BJ (cell line): ENCODE data around the gene NENF. TPM values are rescaled to one million over a fixed set of nuclear protein-coding genes. Genes with fewer than 3 reads are reported as not detected.
"Not testable (repeated sequence)": the region's sequence is repeated elsewhere in the genome, so short reads cannot be mapped to it uniquely, and the experiment has no call there.

Experiments
- CTCF ChIA-PET: fragments of 350-600 bp; formaldehyde crosslinking; extraction: SDS; loops from one replicate; lab custom pipeline; 2021; ENCODE audit warnings: antibody characterized with exemption, inconsistent platforms; lab: Yijun Ruan, JAX
- POLR2A ChIA-PET: fragments of 300-600 bp; sonication (Branson Sonifier 250); formaldehyde crosslinking; extraction: SDS; loops from one replicate; lab custom pipeline; 2021; ENCODE audit warnings: antibody characterized with exemption; lab: Charles Lee
- DNase-seq: peaks from one replicate; pipeline ENCODE4 v3.0.0-alpha.2; 2011; ENCODE audit warnings: low read depth
- H3K27me3 ChIP-seq: 2 replicates; pipeline ENCODE4 v1.6.0; 2011; ENCODE audit warnings: low read length; ENCODE audit not compliant: control insufficient read depth, insufficient read depth
- H3K36me3 ChIP-seq: 2 replicates; pipeline ENCODE4 v1.5.1; 2011; ENCODE audit warnings: low read length; ENCODE audit not compliant: control insufficient read depth, insufficient read depth
- H3K4me3 ChIP-seq: 2 replicates; pipeline ENCODE4 v1.5.1; 2011; ENCODE audit warnings: low read depth, mild to moderate bottlenecking, control low read depth, low read length
- polyA plus RNA-seq: library from polyadenylated mRNA; depleted of rRNA; stranded (reverse); fragments of >200 nt; gene quantifications from 2 replicates; pipeline ENCODE4 v1.2.3, GENCODE V29; 2011
- TF ChIP-seq, protein P1 (sequence below): IDR thresholded peaks from 2 replicates; pipeline ENCODE4 v1.5.1; 2011; ENCODE audit warnings: low read depth, mild to moderate bottlenecking, control low read depth, inconsistent platforms, low read length, moderate library complexity; ENCODE audit not compliant: insufficient read depth

The NENF gene
- polyA plus RNA-seq, 1 experiment: 85.6 TPM

DNA sequence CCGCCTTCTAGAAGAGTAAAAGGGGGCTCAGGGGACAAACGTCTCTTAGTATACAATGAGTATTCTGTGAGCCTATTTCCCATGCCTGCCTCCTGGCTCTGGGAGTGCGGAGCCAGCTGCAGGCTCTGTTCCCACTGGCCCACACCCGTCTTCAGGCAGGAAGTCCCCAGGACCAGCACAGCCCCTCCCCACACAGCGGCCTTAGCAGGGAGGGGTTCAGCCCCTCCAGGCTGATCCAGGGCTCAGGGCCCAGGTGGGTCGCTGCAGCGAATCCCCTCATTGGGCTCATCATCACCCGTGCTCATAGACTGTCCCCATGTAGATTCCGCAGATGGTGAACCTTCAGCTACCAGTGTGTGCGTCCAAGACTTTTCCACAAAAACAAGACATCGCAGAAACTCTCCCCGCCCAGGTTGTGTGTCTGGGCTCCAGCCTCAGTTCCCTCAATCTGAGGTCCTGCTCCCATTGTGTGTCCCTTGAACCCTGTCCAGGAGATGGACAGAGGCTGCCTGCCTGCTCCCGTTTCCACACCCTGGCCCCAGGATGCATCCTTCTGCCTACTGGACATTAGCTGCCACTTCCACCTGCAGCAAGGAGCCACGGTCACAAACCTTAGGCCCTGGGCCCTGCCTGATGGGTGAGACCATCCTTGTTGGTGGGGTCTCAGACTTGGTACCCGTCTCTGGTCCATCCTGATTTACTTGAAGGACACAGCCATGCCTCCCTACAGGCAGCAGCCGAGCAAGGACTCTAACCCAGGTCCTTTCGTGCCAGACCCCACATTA lies 39.4 kb downstream of the NENF start:
- ChIA-PET POLR2A (no interaction called here), CTCF (no interaction called here)
- no peak for DNase-seq
- H3K36me3 ChIP-seq: no peaks in the 10 kb centered on the region
- no peak overlapping the region for H3K4me3 ChIP-seq
- no peaks in the 10 kb centered on the region for H3K27me3 ChIP-seq
- TF ChIP-seq, protein P1, sequence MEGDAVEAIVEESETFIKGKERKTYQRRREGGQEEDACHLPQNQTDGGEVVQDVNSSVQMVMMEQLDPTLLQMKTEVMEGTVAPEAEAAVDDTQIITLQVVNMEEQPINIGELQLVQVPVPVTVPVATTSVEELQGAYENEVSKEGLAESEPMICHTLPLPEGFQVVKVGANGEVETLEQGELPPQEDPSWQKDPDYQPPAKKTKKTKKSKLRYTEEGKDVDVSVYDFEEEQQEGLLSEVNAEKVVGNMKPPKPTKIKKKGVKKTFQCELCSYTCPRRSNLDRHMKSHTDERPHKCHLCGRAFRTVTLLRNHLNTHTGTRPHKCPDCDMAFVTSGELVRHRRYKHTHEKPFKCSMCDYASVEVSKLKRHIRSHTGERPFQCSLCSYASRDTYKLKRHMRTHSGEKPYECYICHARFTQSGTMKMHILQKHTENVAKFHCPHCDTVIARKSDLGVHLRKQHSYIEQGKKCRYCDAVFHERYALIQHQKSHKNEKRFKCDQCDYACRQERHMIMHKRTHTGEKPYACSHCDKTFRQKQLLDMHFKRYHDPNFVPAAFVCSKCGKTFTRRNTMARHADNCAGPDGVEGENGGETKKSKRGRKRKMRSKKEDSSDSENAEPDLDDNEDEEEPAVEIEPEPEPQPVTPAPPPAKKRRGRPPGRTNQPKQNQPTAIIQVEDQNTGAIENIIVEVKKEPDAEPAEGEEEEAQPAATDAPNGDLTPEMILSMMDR: no peak

DNA sequence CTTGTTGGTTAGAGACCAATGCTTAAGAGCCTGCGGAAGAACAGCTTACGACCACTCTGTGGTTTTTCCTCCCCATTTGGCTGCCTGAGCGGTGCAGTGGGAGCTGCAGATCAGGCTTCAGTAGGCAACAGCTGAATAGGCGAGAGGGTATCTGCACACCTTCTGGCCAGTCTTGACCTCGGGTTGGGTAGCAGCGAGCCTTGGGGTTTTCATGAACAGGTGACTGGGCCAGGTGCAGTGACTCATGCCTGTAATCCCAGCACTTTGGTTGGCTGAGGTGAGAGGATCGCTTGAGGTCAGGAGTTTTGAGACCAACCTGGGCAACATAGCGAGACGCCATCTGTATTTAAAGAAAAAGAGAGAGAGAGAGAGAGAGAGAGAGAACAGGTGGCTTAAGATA lies 41.0 kb downstream of the NENF start:
- TF ChIP-seq, protein P1: no peak
- Histone ChIP-seq H3K36me3 (no peaks in the 10 kb centered on the region), H3K27me3 (0 out of 2 replicates have a peak, but pooled peaks cover 2% of the 10 kb centered on the region), H3K4me3 (no peak overlapping the region)
- CTCF ChIA-PET: no interaction called here
- POLR2A ChIA-PET: no interaction called here
- DNase-seq: no peak

DNA sequence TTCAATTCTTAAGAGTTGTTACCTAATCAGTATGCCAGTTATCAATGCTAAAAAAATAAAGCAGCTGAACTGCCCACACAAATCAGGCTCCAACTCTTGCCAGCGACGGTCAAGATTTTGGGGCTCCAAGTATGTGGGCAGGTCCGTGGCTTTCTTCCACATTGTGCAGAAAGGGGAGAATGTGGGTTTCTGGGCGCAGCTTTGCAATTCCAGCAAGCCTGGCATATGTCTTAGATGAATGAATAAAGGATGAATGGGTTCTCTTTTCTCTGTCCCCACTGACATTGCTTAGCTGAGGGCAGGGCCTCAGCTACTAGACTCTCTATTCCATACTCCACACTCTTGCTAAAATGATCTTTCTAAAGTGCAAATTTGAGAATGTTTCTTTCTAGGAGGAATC lies 42.4 kb downstream of the NENF start:
- TF ChIP-seq, protein P1: no peak
- H3K4me3 ChIP-seq: no peak overlapping the region
- ChIA-PET POLR2A (no interaction called here), CTCF (interaction anchor here (1.0 kb wide), 2 partner anchors 13 to 190 kb away, joined by 3 read pairs; no protein-coding TSS in a partner anchor)
- H3K36me3 ChIP-seq: no peaks in the 10 kb centered on the region
- DNase-seq: no peak
- 0 out of 2 replicates have a peak, but pooled peaks cover 2% of the 10 kb centered on the region for H3K27me3 ChIP-seq

DNA sequence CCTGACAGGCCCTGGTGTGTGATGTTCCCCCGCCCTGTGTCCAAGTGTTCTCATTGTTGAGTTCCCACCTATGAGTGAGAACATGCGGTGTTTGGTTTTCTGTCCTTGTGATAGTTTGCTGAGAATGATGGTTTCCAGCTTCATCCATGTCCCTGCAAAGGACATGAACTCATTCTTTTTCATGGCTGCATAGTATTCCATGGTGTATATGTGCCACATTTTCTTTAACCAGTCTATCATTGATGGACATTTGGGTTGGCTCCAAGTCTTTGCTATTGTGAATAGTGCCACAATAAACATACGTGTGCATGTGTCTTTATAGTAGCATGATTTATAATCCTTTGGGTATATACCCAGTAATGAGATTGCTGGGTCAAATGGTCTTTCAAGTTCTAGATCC lies 43.1 kb downstream of the NENF start:
- DNase-seq, CTCF ChIA-PET, H3K27me3 ChIP-seq, POLR2A ChIA-PET, H3K4me3 ChIP-seq, H3K36me3 ChIP-seq: not testable (repeated sequence)

DNA sequence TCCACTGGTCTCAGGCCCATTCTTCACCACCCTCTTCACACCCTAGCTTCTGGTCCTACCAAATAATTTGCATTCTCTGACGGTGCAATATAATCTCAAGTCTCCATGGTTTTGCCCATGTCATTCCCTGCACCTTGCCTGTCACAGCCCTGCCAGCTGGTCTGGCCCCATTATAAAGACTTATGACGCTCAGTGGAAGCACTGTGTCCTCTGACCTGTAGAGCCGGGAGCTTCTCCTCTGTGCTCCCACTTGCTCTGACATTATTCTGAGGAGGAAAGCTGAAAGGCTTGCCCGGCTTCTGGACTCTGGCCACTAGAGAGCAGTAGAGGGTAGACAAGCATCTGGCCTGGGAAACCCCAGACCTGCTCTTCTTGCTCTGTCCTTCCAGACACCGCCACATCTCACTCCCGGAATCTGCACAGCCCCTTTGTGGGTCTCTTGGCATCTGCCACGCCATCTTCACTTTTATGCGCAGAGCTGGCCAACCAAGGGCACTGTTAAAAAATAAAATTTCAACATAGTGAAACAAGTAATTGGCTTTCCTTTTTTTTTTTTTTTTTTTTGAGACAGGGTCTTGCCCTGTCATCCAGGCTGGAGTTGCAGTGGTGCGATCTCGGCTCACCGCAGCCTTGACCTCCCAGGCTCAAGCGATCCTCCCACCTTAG lies 44.4 kb downstream of the NENF start:
- ChIA-PET CTCF (interaction anchor here (0.6 to 2.1 kb wide), 38 partner anchors 8 to 625 kb away, joined by 3 to 10 read pairs (median 4); partner anchors contain the start of genes ATF3, DTL and INTS7), POLR2A (no interaction called here)
- Histone ChIP-seq H3K36me3 (no peaks in the 10 kb centered on the region), H3K27me3 (peaks cover 3% of the 10 kb centered on the region; the same call in 1 of the 2 replicates), H3K4me3 (no peak overlapping the region)
- DNase-seq: peak; percentile 30
- TF ChIP-seq, protein P1: peak; percentile 94
